Loucy (cell line): ENCODE measurements around the gene KRT35.

Source experiments
- H2AFZ ChIP-seq: fragments of 200-600 bp; sonication (generic); 2 replicates; pipeline ENCODE4 v1.6.0; 2016; ENCODE audit warnings: antibody characterized with exemption, mild to moderate bottlenecking, low read length, moderate library complexity
- H3F3A ChIP-seq: fragments of 200-600 bp; 2 replicates; pipeline ENCODE4 v1.6.0; 2016; ENCODE audit warnings: antibody characterized with exemption, low read depth, mild to moderate bottlenecking
- H3K27me3 ChIP-seq: fragments of 200-600 bp; sonication (generic); 2 replicates; pipeline ENCODE4 v1.6.1; 2014; ENCODE audit warnings: low read length, mild to moderate bottlenecking; ENCODE audit not compliant: insufficient read depth, poor library complexity, severe bottlenecking
- H3K36me3 ChIP-seq: fragments of 200-600 bp; sonication (generic); 2 replicates; pipeline ENCODE4 v1.6.1; 2016; ENCODE audit warnings: low read length; ENCODE audit not compliant: insufficient read depth
- H3K4me1 ChIP-seq: fragments of 200-600 bp; sonication (generic); 2 replicates; pipeline ENCODE4 v1.5.1; 2014; ENCODE audit warnings: low read length, mild to moderate bottlenecking; ENCODE audit not compliant: insufficient read depth, poor library complexity, severe bottlenecking
- H3K4me2 ChIP-seq: fragments of 200-600 bp; sonication (generic); 2 replicates; pipeline ENCODE4 v1.6.0; 2014; ENCODE audit warnings: antibody characterized with exemption, low read length, low read depth, mild to moderate bottlenecking; ENCODE audit not compliant: poor library complexity, severe bottlenecking
- H3K4me3 ChIP-seq: fragments of 200-600 bp; sonication (generic); 2 replicates; pipeline ENCODE4 v1.5.1; 2014; ENCODE audit warnings: low read length, mild to moderate bottlenecking, mixed read lengths; ENCODE audit not compliant: poor library complexity, severe bottlenecking
- H3K79me2 ChIP-seq: fragments of 200-600 bp; sonication (generic); 2 replicates; pipeline ENCODE4 v1.6.1; 2014; ENCODE audit warnings: low read length; ENCODE audit not compliant: insufficient read depth
- H3K9ac ChIP-seq: fragments of 200-600 bp; sonication (generic); 2 replicates; pipeline ENCODE4 v1.6.0; 2014; ENCODE audit warnings: mild to moderate bottlenecking, low read depth, low read length, moderate library complexity; ENCODE audit not compliant: poor library complexity, severe bottlenecking
- H3K9me2 ChIP-seq: fragments of 200-600 bp; sonication (generic); replicated peaks from 2 replicates; pipeline ENCODE4 v1.6.1; 2016; ENCODE audit warnings: low read depth, low read length, mixed read lengths
- H3K9me3 ChIP-seq: fragments of 200-600 bp; sonication (generic); 2 replicates; pipeline ENCODE4 v1.6.1; 2014; ENCODE audit warnings: mild to moderate bottlenecking, antibody characterized with exemption, low read length, low read depth; ENCODE audit not compliant: insufficient read depth
- H4K20me1 ChIP-seq: fragments of 200-600 bp; sonication (generic); 2 replicates; pipeline ENCODE4 v1.6.0; 2014; ENCODE audit warnings: antibody characterized with exemption, low read length, mild to moderate bottlenecking; ENCODE audit not compliant: insufficient read depth, poor library complexity, severe bottlenecking
- EZH2phosphoT487 ChIP-seq: fragments of 200-600 bp; IDR thresholded peaks from 2 replicates; pipeline ENCODE4 v1.6.1; 2018; ENCODE audit warnings: antibody characterized with exemption, mild to moderate bottlenecking, moderate library complexity, borderline replicate concordance
- TF ChIP-seq, protein P1 (sequence below): fragments of 200-600 bp; sonication (generic); conservative IDR thresholded peaks from 2 replicates; pipeline ENCODE4 v1.5.1; 2014; ENCODE audit warnings: mild to moderate bottlenecking, antibody characterized with exemption, low read length

KRT35 gene

DNA sequence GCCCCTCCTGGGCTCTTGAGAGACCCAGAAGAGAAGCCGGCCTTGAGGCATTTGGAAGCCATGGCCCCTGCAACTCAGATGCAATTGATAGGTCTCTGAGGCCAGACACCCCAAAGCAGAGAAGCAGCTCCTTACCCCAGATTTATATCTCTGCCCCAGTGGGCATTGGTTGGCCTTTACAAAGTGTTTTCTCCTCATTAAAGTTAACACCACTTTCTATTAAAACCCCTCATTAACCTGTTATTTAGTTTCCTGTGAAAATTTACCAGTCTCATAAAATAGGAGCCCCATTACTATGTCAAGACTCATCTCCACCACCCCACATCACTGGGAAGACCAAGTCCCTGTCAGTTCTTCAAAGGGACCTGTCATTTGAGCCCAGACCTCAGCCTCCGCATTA lies at the start of gene KRT35:
TSS of gene KRT35 (minus strand) at position 116 of the 400 bp plus-strand sequence. CDS start at position 62, 54 bp downstream.
- no peaks in the 10 kb centered on the region for H3K36me3 ChIP-seq
- no peak within 1 kb of the TSS for H3K4me2 ChIP-seq
- TF ChIP-seq, protein P1, sequence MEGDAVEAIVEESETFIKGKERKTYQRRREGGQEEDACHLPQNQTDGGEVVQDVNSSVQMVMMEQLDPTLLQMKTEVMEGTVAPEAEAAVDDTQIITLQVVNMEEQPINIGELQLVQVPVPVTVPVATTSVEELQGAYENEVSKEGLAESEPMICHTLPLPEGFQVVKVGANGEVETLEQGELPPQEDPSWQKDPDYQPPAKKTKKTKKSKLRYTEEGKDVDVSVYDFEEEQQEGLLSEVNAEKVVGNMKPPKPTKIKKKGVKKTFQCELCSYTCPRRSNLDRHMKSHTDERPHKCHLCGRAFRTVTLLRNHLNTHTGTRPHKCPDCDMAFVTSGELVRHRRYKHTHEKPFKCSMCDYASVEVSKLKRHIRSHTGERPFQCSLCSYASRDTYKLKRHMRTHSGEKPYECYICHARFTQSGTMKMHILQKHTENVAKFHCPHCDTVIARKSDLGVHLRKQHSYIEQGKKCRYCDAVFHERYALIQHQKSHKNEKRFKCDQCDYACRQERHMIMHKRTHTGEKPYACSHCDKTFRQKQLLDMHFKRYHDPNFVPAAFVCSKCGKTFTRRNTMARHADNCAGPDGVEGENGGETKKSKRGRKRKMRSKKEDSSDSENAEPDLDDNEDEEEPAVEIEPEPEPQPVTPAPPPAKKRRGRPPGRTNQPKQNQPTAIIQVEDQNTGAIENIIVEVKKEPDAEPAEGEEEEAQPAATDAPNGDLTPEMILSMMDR, result no peak
- no peak for TF ChIP-seq EZH2phosphoT487
- no peak within 1 kb of the TSS for H3K4me3 ChIP-seq
- no peaks in the 10 kb centered on the region for H3F3A ChIP-seq
- no peaks in the 10 kb centered on the region for H4K20me1 ChIP-seq
- H3K9me2 ChIP-seq, result no peaks in the 10 kb centered on the region
- H3K9me3 ChIP-seq, result no peaks in the 10 kb centered on the region
- H3K79me2 ChIP-seq, result no peaks in the 10 kb centered on the region
- no peak within 1 kb of the TSS for H2AFZ ChIP-seq
- no peak within 1 kb of the TSS for H3K9ac ChIP-seq
- no peaks in the 10 kb centered on the region for H3K27me3 ChIP-seq
- no peaks in the 10 kb centered on the region for H3K4me1 ChIP-seq

DNA sequence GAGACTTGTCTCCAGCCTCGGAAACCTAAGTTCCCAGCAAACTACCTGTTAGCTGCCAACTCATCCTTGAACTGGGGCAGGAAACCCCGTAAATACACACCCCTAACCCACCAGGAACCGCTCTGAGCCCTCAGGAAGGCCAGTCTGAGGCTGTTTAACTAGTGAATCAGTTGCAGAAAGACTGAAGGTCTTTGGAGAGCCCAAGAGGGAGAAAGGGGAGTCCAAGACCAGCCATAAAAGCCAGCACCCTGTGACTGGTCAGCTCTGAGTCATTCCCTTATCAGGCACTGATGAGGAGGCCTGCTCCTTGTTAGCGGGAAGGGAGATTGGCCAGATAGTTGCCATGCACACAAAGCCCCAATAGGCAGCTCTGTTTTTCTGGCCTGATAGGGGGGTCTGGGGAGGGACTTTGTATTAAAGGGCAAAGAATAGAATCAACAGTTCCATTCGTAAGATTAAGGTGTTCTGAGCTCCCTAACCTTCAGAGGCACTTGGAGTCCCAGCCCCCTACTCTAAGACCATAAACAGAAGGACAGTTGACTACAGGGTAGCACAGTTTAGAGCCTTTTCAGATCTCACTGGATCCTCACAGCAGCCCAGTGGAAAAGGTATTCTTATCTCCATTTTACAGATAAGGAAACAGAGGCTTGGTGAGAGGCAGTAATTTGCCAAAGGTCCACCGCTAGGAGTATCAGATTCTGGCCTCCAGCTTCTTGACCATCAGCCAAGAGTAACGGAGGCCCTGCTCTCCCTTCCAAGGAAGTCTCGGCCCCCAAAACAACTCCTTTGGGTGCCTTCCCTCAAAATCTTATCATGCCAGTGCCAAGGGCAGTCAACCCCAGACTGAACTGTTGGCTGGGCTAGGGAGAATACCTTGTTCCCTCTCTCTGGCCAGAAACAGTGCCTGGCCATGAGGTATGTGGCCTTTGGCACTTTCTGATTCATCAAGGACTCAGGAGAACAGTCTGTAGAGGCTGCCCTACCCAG lies 49.4 kb upstream of the KRT35 start:
- no peaks in the 10 kb centered on the region for H3K36me3 ChIP-seq
- H3K79me2 ChIP-seq, result no peaks in the 10 kb centered on the region
- H2AFZ ChIP-seq, result no peak overlapping the region
- no peak overlapping the region for H3K4me3 ChIP-seq
- H3K9me2 ChIP-seq, result no peaks in the 10 kb centered on the region
- no peaks in the 10 kb centered on the region for H3K4me1 ChIP-seq
- H3K4me2 ChIP-seq, result no peak overlapping the region
- H3K9me3 ChIP-seq, result no peaks in the 10 kb centered on the region
- no peaks in the 10 kb centered on the region for H3F3A ChIP-seq
- H4K20me1 ChIP-seq, result no peaks in the 10 kb centered on the region
- no peaks in the 10 kb centered on the region for H3K27me3 ChIP-seq
- no peak overlapping the region for H3K9ac ChIP-seq
- TF ChIP-seq, protein P1, result no peak
- no peak for TF ChIP-seq EZH2phosphoT487

DNA sequence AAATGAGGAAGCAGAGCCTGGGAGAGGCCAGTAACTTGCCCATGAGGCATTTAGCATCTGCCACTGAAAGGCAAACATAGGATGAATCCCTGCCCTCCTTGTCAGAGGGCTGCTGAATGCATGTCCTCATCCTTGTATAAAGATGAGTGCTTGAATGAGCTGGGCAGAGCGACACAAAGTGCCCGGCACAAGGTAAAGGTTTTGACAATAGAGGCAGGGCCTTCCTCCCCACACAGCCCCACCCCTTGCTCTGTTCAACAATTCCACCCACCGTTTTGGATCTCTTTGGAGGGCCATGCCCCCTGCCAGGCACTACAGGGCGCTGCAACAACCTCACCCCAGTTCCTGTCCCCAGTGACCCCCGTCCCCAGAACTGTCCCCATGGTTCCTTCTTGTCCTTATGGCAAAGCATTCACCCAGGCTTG lies 48.6 kb upstream of the KRT35 start:
- Histone ChIP-seq H3K4me2 (no peak overlapping the region), H3K79me2 (no peaks in the 10 kb centered on the region), H3K36me3 (no peaks in the 10 kb centered on the region), H3F3A (no peaks in the 10 kb centered on the region), H3K9ac (no peak overlapping the region), H3K9me3 (no peaks in the 10 kb centered on the region), H3K9me2 (no peaks in the 10 kb centered on the region), H3K4me1 (no peaks in the 10 kb centered on the region), H4K20me1 (no peaks in the 10 kb centered on the region), H2AFZ (no peak overlapping the region), H3K4me3 (no peak overlapping the region), H3K27me3 (no peaks in the 10 kb centered on the region)
- TF ChIP-seq, protein P1, result no peak
- TF ChIP-seq EZH2phosphoT487, result no peak
